A549 (cell line): ENCODE measurements around the gene CHST6. TPM values are rescaled to one million over a fixed set of nuclear protein-coding genes. Genes with fewer than 3 reads are reported as not detected.
A peak's percentile ranks its signal among the peaks of the same experiment; 100 is the strongest.

Experiments used
- ATAC-seq, 2 experiments: fragments of 200-7000 bp in 1 of 2; fragments of >200 bp in 1 of 2; cut with Nextera tagmentation in 1 of 2; cut with Tn5 transposase in 1 of 2; 3 replicates each; pipeline versions ENCODE4 v1.8.0 to v1.9.1; 2018 to 2020; ENCODE audit warnings: mild to moderate bottlenecking in 1 of 2, moderate library complexity in 1 of 2
- CTCF ChIA-PET: fragments of 300-600 bp; sonication (Branson Sonifier 250); formaldehyde crosslinking; extraction: SDS; loops from one replicate; lab custom pipeline; 2021; ENCODE audit warnings: antibody characterized with exemption, inconsistent platforms; lab: Yijun Ruan, JAX
- POLR2A ChIA-PET: fragments of 350-600 bp; formaldehyde crosslinking; extraction: SDS; loops from one replicate; lab custom pipeline; 2021; ENCODE audit warnings: antibody characterized with exemption, inconsistent platforms; lab: Yijun Ruan, JAX
- DNase-seq, 2 experiments: peaks; one replicate each; pipeline versions ENCODE4 v3.0.0 to v3.0.0-alpha.2; 2011 to 2016; ENCODE audit warnings: low read depth in 1 of 2, low spot score in 1 of 2
- FAIRE-seq: peaks from 2 replicates; lab custom pipeline; 2011; peaks lifted over from hg19 to GRCh38; lab: Jason Lieb, UNC
- H3K27ac ChIP-seq, 2 experiments: fragments of >200 bp; sonication (Bioruptor Twin); formaldehyde crosslinking; 3 replicates each; pipeline ENCODE4 v1.5.1; 2016 to 2017
- H3K4me1 ChIP-seq: fragments of >200 bp; sonication (Bioruptor Twin); formaldehyde crosslinking; 3 replicates; pipeline ENCODE4 v1.6.1; 2016
- H3K4me2 ChIP-seq: fragments of >200 bp; sonication (Bioruptor Twin); formaldehyde crosslinking; 3 replicates; pipeline ENCODE4 v1.6.1; 2016
- H3K4me3 ChIP-seq: fragments of >200 bp; sonication (Bioruptor Twin); formaldehyde crosslinking; 3 replicates; pipeline ENCODE4 v1.5.1; 2016
- H3K9me3 ChIP-seq: fragments of >200 bp; sonication (Bioruptor Twin); formaldehyde crosslinking; 3 replicates; pipeline ENCODE4 v1.6.1; 2016
- BCL3 ChIP-seq: fragments of >200 bp; sonication (Bioruptor Twin); formaldehyde crosslinking; IDR thresholded peaks from 3 replicates; pipeline ENCODE4 v1.6.1; 2016
- BHLHE40 ChIP-seq: IDR thresholded peaks from 2 replicates; pipeline ENCODE4 v1.6.1; 2012; ENCODE audit warnings: low read depth, low read length, inconsistent platforms
- CBX2 ChIP-seq: fragments of 200-600 bp; sonication (generic); IDR thresholded peaks from 2 replicates; pipeline ENCODE4 v1.6.1; 2016; ENCODE audit warnings: low read depth, mild to moderate bottlenecking, borderline replicate concordance
- CHD4 ChIP-seq: fragments of 200-600 bp; sonication (generic); IDR thresholded peaks from 2 replicates; pipeline ENCODE4 v1.6.1; 2016; ENCODE audit warnings: antibody characterized with exemption, mild to moderate bottlenecking, borderline replicate concordance
- EHF ChIP-seq: fragments of 250-450 bp; sonication (Bioruptor Pico); IDR thresholded peaks from 2 replicates; pipeline ENCODE4 v1.5.0; 2020; ENCODE audit warnings: mild to moderate bottlenecking
- EP300 ChIP-seq, 2 experiments: fragments of >200 bp; sonication (Bioruptor Twin); formaldehyde crosslinking; IDR thresholded peaks; 2 replicates in 1 of 2; 3 replicates in 1 of 2; pipeline ENCODE4 v1.6.1; 2016 to 2017
- ESRRA ChIP-seq: fragments of 150-350 bp; IDR thresholded peaks from 2 replicates; pipeline ENCODE4 v1.6.1; 2014; ENCODE audit warnings: mild to moderate bottlenecking, low read length, borderline replicate concordance
- HEYL ChIP-seq: fragments of 250-450 bp; sonication (Bioruptor Pico); IDR thresholded peaks from 2 replicates; pipeline ENCODE4 v1.8.0; 2021; ENCODE audit warnings: mild to moderate bottlenecking, moderate library complexity
- HOXA7 ChIP-seq: fragments of 250-450 bp; sonication (Bioruptor Pico); IDR thresholded peaks from 2 replicates; pipeline ENCODE4 v1.5.0; 2020; ENCODE audit warnings: mild to moderate bottlenecking, moderate library complexity
- MAZ ChIP-seq: fragments of 150-350 bp; IDR thresholded peaks from 2 replicates; pipeline ENCODE4 v1.6.1; 2014; ENCODE audit warnings: antibody characterized with exemption, low read depth, low read length, borderline replicate concordance
- MYC ChIP-seq: IDR thresholded peaks from 2 replicates; pipeline ENCODE4 v1.6.1; 2012; ENCODE audit warnings: mild to moderate bottlenecking, inconsistent platforms, low read length, improper control_type of control experiment, borderline replicate concordance
- PHF8 ChIP-seq: fragments of 200-600 bp; sonication (generic); IDR thresholded peaks from 2 replicates; pipeline ENCODE4 v1.6.1; 2016; ENCODE audit warnings: low read depth, mild to moderate bottlenecking, antibody characterized with exemption, moderate library complexity, borderline replicate concordance
- RAD21 ChIP-seq, 2 experiments: fragments of >200 bp in 1 of 2; sonication (Bioruptor Twin) in 1 of 2; formaldehyde crosslinking in 1 of 2; IDR thresholded peaks in 1 of 2; conservative IDR thresholded peaks in 1 of 2; 2 replicates in 1 of 2; 3 replicates in 1 of 2; pipeline ENCODE4 v1.6.1; 2012 to 2018; ENCODE audit warnings: inconsistent platforms in 1 of 2
- RCOR1 ChIP-seq: fragments of 150-350 bp; IDR thresholded peaks from 2 replicates; pipeline ENCODE4 v1.6.1; 2014; ENCODE audit warnings: antibody characterized with exemption, low read length, low read depth
- SREBF2 ChIP-seq: fragments of 450-650 bp; IDR thresholded peaks from 2 replicates; pipeline ENCODE4 v1.6.1; 2014; ENCODE audit warnings: mild to moderate bottlenecking, moderate library complexity
- ZFP36 ChIP-seq: fragments of 450-650 bp; IDR thresholded peaks from 2 replicates; pipeline ENCODE4 v1.6.1; 2014; ENCODE audit warnings: borderline replicate concordance; ENCODE audit not compliant: partially characterized antibody
- ZNF302 ChIP-seq: fragments of 250-450 bp; sonication (Bioruptor Pico); IDR thresholded peaks from 2 replicates; pipeline ENCODE4 v1.9.0; 2021; ENCODE audit warnings: inconsistent platforms, mild to moderate bottlenecking, moderate library complexity
- WGBS: methylation state at CpG from one replicate; pipeline ENCODE4 v1.1.6; 2017; ENCODE audit errors: missing lambda C conversion rate; 5-methylcytosine and 5-hydroxymethylcytosine counted together
- polyA plus RNA-seq, 4 experiments: library from polyadenylated mRNA; depleted of rRNA in 3 of 4; stranded (reverse); fragments of >200 nt; fragmentation: RNase III in 1 of 4; extraction: RNeasy Plus Mini Kit Qiagen cat#74134 plus additional on column Dnase treatment in 1 of 4; gene quantifications; 2 replicates in 3 of 4; 3 replicates in 1 of 4; pipeline ENCODE4 v1.2.3, GENCODE V29; 2011 to 2017
- TF ChIP-seq, protein P1 (sequence below): fragments of >200 bp; sonication (Bioruptor Twin); formaldehyde crosslinking; IDR thresholded peaks from 3 replicates; pipeline ENCODE4 v1.5.1; 2016
- TF ChIP-seq, protein P2 (sequence below): fragments of 450-650 bp; IDR thresholded peaks from 2 replicates; pipeline ENCODE4 v1.6.1; 2014; ENCODE audit warnings: antibody characterized with exemption

CHST6 gene
- polyA plus RNA-seq, 2 of the 4 experiments (the other 2 are of a cell fraction), result 0.37 to 0.74 TPM

DNA sequence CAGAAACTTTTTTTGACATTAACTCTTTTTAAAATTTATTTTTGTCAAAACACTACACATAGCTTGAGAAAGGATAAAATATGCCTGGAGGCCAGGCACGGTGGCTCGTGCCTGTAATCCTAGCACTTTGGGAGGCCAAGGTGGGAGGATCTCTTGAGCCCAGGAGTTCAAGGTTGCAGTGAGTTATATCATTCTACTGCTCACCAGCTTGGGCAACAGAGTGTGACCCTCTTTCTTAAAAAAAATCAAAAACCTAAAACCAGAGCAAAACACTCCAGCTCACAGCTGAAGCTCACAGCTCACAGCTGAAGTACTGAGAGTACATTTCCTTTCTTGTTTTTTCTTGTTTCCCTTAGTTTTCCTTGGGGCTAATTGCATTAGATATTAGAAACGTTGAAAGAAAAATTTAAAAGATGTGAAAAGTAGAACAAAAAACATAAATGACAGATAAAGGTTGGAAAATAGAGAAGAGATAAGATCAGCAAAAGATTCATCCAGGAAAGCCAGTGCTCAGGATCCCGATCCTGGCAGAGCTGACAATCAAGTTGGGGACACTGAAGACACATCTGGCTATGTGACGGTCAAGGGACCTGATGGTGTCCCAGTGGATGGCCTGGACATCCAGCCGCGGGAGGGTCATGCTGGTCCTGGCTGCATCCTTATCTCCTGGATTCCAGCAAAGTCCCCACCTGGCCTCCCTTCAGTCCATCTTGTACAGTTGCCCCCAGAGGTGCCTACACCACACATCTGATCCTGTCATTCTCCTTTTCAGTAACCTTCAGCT lies 9.8 kb downstream of the CHST6 start:
- peak overlapping the region in 1 of 2 experiments; percentile 33; a peak in 1 of 6 replicates for H3K27ac ChIP-seq
- ATAC-seq (no peak), FAIRE-seq (no peak), DNase-seq (no peak)
- no peak overlapping the region for H3K4me3 ChIP-seq
- no peak overlapping the region for H3K4me2 ChIP-seq
- 77% methylated on average over 7 of the region's 7 CpGs for WGBS
- peaks cover 8% of the 10 kb centered on the region; the same call in 1 of the 3 replicates for H3K4me1 ChIP-seq
- ChIA-PET CTCF (interaction anchor here (0.9 to 3.7 kb wide), 6 partner anchors 13 to 136 kb away, joined by 3 to 23 read pairs (median 4); no protein-coding TSS in a partner anchor), POLR2A (no interaction called here)
- TF ChIP-seq SREBF2, result no peak
- no peak for TF ChIP-seq PHF8
- TF ChIP-seq, protein P1, sequence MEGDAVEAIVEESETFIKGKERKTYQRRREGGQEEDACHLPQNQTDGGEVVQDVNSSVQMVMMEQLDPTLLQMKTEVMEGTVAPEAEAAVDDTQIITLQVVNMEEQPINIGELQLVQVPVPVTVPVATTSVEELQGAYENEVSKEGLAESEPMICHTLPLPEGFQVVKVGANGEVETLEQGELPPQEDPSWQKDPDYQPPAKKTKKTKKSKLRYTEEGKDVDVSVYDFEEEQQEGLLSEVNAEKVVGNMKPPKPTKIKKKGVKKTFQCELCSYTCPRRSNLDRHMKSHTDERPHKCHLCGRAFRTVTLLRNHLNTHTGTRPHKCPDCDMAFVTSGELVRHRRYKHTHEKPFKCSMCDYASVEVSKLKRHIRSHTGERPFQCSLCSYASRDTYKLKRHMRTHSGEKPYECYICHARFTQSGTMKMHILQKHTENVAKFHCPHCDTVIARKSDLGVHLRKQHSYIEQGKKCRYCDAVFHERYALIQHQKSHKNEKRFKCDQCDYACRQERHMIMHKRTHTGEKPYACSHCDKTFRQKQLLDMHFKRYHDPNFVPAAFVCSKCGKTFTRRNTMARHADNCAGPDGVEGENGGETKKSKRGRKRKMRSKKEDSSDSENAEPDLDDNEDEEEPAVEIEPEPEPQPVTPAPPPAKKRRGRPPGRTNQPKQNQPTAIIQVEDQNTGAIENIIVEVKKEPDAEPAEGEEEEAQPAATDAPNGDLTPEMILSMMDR, result no peak
- TF ChIP-seq MYC, result no peak
- H3K9me3 ChIP-seq, result no peaks in the 10 kb centered on the region

GRCh38 chr16:75483222-75483621 lies 12.0 kb downstream of the CHST6 start:
- CTCF ChIA-PET, result interaction anchor here (1.3 to 2.2 kb wide), 2 partner anchors 18 to 33 kb away, joined by 3 to 8 read pairs; no protein-coding TSS in a partner anchor
- H3K4me3 ChIP-seq, result no peak overlapping the region
- POLR2A ChIA-PET, result no interaction called here
- FAIRE-seq (no peak), DNase-seq (no peak), ATAC-seq (peak in 1 of 2 experiments; percentile 29; a peak in 2 of 6 replicates)
- TF ChIP-seq MYC (no peak), RAD21 (conservative IDR thresholded peaks at IDR 0.05 in 1 of 2, IDR thresholded peaks at IDR 0.05 in 1 of 2) (no peak), CHD4 (no peak), CBX2 (no peak), ZFP36 (no peak), MAZ (no peak), BHLHE40 (no peak), HOXA7 (no peak), RCOR1 (no peak), ZNF302 (CRISPR knock-in tag) (no peak), EP300 (IDR thresholded peaks at IDR 0.05) (no peak), EHF (CRISPR knock-in tag) (no peak), HEYL (CRISPR knock-in tag) (no peak), BCL3 (no peak), PHF8 (no peak), ESRRA (no peak)
- TF ChIP-seq, protein P1, result no peak
- TF ChIP-seq, protein P2, sequence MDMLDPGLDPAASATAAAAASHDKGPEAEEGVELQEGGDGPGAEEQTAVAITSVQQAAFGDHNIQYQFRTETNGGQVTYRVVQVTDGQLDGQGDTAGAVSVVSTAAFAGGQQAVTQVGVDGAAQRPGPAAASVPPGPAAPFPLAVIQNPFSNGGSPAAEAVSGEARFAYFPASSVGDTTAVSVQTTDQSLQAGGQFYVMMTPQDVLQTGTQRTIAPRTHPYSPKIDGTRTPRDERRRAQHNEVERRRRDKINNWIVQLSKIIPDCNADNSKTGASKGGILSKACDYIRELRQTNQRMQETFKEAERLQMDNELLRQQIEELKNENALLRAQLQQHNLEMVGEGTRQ, result no peak
- WGBS, result 58% methylated on average over 2 of the region's 2 CpGs
- H3K4me2 ChIP-seq, result no peak overlapping the region
- H3K9me3 ChIP-seq, result no peaks in the 10 kb centered on the region
- H3K27ac ChIP-seq, result no peak overlapping the region
- peaks cover 8% of the 10 kb centered on the region; the same call in 1 of the 3 replicates for H3K4me1 ChIP-seq
